Left cardiac atrium (tissue), 4 donors: ENCODE results near the gene RPS6KA2. TPM values are rescaled to one million over a fixed set of nuclear protein-coding genes. Genes with fewer than 3 reads are reported as not detected.
A peak's percentile ranks its signal among the peaks of the same experiment; 100 is the strongest.
"Not testable (repeated sequence)": the region's sequence is repeated elsewhere in the genome, so short reads cannot be mapped to it uniquely, and the experiment has no call there.

Experiments used
- ATAC-seq, 2 donors: fragments of 200-7000 bp; cut with Tn5 transposase; one replicate each; pipeline ENCODE4 v1.9.1; 2020; ENCODE audit warnings: mild to moderate bottlenecking in 2 of 2, moderate library complexity in 2 of 2
- DNase-seq: peaks from one replicate; pipeline ENCODE4 v3.0.0-alpha.2; 2020
- intact Hi-C, 2 donors: fragments of 100-400 bp; cut with DNase I; formaldehyde crosslinking; loops; one replicate each; pipeline versions ENCODE4 v1.14.1 to v1.15.1; 2022 to 2023
- total RNA-seq, 2 donors: library from RNA; stranded (reverse); fragmentation: NEBNext Ultra II Directional; extraction: Animal tissue kit (Norgen Biotek cat#: 25700); gene quantifications; one replicate each; pipeline ENCODE4 v1.2.1, GENCODE V29; 2021
- donor health status: DM: no; HTN: yes; CAD: no.
- donor health status: DM: no; HTN: yes; CAD: no; lungs with severe emphysema.
- donor health status: DM: yes; HTN: yes; CAD: no.
- donor health status: Dilated cardiomyopathy.

The RPS6KA2 gene
- total RNA-seq, 2 donors from 2014 or later, result 59.6 to 95.7 TPM

DNA sequence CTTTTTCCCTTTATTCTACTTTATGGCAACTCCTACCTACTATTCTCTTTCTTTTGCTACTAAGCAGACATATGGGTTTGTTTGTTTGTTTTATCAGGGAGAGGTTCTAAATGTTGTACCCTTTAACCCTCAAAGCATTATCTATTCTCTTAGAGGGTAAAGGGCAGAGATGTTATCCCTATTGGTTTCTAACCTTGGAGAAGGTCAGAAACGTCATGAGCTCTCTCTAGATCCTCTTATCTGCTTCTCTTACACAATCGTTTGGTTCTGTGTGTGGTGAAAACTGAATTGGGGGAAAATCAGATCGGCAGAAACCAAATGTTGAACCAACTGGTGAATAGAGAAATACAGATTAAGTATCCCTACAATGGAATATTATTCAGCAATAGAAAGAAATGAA is 237.9 kb downstream of the RPS6KA2 start:
- intact Hi-C loops, result no loop called here
- DNase-seq (no peak), ATAC-seq (no peak)

- intact Hi-C loops, result no loop called here
- ATAC-seq, result no peak
- no peak for DNase-seq
Measured at GRCh38 chr6:166388290-166389004, 238.6 kb downstream of the RPS6KA2 start.

GRCh38 chr6:166387642-166388289 is 239.3 kb downstream of the RPS6KA2 start:
- intact Hi-C loops, result no loop called here
- ATAC-seq (no peak), DNase-seq (no peak)

GRCh38 chr6:166387098-166387497 is 240.0 kb downstream of the RPS6KA2 start:
- DNase-seq, intact Hi-C loops, ATAC-seq: not testable (repeated sequence)

DNA sequence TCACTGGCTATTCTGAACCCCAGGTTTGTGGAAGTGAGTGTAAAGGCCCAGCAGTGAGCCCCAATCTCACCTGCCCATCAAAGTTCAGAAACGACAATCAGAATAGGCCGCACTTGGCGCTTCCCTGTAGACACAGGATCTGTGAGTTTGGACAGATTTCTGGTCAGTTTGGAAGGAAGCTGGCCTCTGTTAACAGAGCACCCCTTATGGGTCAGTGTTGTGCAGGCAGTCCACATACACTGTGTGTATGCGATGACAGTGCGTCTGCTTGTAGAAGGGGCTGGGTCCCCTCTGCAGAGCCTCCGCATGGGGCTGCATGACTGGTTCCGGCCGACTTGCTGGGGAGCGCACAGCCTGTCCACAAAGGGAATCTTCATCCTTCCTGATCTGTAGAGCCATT is 240.9 kb downstream of the RPS6KA2 start:
- no peak for DNase-seq
- ATAC-seq, result no peak
- intact Hi-C loops, result no loop called here

GRCh38 chr6:166383802-166384363 is 243.2 kb downstream of the RPS6KA2 start:
- peak; percentile 46 for DNase-seq
- intact Hi-C loops, ATAC-seq: not testable (repeated sequence)

DNA sequence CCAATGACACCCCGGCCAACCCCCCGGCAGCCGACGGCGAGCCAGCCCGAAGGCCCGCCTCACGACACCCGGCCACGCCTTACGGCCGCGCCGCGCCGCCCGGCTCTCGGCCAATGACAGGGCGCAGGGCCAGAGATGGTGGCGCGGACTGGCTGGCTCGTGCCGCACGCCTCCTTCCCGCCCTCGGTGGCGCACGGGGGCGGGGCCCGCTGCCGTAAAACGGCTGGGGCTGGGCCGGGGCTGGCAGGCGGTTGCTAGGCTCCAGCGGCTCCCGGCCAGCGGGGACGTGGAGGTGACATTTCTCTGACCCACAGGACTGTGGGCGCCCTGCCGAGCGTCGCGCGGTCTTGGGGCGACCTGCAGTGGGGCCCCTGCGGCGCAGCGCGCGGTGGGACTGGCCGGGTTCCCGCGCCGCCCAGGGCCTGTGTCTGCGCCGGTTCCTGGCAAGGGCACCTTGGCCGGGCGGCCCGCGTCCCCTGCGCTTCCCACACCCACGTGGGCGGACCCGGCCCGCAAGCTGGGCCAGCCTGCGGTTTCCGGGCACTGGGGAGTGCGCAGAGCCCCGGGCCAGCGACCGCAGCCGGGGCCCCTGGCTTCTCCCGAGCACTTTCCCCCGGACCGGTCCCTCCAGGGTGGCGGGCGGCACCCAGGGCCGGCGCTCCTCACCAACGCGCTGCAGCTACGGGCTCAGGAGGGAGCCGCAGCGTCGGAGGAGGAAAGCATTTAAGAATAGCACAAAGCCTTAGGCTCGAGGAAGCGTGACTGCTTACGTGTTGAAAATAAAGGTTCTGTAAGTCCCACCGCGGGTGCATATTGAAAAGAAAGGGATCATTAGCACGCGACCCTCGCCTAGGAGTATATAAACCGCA is 243.9 kb downstream of the RPS6KA2 start, which contains the start of gene MPC1:
MPC1 (minus strand) TSS at position 8 of the 869 bp plus-strand sequence. CDS start 64 bp downstream, outside the sequence.
- intact Hi-C loops, result no loop called here
- peak; percentile 96 for DNase-seq
- peak; percentile 97 to 99 for ATAC-seq

GRCh38 chr6:166382500-166382932 is 244.5 kb downstream of the RPS6KA2 start:
- ATAC-seq (peak; percentile 12 to 25), DNase-seq (no peak)
- intact Hi-C loops, result no loop called here

DNA sequence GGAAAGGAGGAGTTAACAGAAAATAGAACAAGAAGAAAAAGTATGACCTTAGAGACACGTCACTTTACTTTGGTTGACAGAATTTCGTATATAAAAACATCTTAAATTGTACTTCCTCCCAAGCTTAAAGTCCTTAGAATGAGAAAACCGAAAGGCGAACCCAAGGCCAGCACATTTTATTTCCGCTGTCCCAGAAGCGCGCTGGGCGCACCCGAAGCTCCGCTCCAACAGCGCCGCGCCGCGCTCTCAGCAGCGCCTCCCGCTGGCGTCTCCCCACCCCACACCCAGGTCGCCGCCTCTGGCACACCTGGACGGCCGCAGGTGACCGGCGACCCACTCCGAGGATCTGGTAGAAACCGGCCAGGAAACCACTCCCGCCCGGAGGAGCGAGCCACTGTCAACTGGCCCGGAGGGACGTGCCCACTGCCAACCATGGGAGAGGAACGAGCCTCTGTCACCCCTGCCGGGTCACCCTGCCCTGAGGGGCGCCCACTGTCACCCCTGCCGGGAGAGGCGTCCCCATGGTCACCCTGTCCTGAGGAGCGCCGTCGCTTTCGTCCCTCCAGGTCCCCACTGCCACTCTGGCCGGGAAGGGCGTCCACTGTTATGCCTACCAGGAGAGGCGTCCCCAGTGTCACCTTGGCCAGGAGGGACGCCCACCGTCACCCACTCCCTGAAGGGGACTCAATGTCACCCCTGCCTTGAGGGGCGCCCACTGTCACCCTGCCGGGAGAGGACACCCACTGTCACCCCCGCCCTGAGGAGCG is 245.1 kb downstream of the RPS6KA2 start:
- intact Hi-C loops, result no loop called here
- DNase-seq (peak; percentile 71), ATAC-seq (peak; percentile 36 to 62)

DNA sequence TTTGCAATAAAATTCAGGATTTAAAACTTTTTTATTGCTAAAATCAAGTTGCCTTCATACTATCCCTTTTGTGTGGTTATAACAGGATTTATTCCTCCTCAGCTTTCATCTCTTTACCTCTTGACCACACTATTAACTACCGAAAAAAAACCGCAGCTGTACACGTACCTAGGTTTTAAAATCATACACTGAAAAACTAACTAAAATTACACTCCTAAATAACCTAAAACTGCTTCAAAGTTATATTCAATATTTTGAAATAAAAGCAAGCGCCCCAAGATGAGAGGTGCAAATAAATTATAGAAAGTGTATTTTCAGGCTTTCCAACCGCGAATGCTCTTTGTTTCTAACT is 245.7 kb downstream of the RPS6KA2 start:
- DNase-seq (no peak), ATAC-seq (no peak)

DNA sequence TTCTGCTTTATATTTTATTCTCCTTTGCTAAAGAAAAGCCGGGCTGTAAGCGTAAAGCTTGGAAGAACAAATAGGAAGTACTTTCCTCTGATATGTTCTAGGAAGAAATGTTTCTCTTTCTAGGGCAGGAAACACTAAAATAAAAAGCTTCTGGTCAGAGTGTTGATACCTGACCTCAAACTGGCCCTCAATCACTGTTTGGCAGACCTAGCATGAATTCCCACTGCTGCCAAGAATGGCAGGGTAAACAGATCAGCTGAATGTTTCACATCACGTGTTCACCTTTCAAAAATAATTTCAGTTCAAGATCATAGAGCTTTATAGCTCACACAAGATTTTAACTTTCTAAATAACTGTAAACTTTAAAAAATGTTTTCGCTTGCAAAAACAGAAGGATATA is 247.3 kb downstream of the RPS6KA2 start:
- ATAC-seq (no peak), DNase-seq (no peak)
- intact Hi-C loops, result loop anchor here in 1 of 2 donors (5.0 kb wide), 1 partner anchor 37 kb away; the partner anchor contains the start of gene SFT2D1

More for the DNA sequence above, 245.7 kb downstream of the RPS6KA2 start:
- intact Hi-C loops, result no loop called here

GRCh38 chr6:166379103-166379586 is 247.9 kb downstream of the RPS6KA2 start:
- ATAC-seq (no peak), DNase-seq (no peak)
- intact Hi-C loops, result loop anchor here in 1 of 2 donors (5.0 kb wide), 1 partner anchor 37 kb away; the partner anchor contains the start of gene SFT2D1

DNA sequence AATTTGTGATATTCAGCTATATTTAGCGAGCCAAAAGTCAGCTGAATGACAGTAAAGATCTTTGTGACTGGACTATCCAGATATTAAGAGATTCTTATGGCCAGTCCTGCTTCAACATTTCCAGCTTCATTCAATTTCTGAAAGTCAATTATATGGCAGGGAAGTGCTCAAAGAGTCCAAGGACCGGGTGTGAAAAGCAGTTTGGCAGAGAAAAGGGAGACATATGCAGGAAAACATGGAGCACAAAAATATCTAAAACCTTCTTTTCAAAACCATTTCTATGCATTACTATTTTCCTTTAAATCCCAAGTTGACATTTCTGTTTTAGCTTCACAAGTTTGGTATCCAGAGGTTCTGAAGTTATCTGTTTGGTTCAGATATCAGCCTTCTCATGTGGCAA is 249.3 kb downstream of the RPS6KA2 start:
- intact Hi-C loops, result loop anchor here in 1 of 2 donors (5.0 kb wide), 1 partner anchor 35 kb away; the partner anchor contains the start of gene SFT2D1
- DNase-seq, result no peak
- ATAC-seq, result no peak

DNA sequence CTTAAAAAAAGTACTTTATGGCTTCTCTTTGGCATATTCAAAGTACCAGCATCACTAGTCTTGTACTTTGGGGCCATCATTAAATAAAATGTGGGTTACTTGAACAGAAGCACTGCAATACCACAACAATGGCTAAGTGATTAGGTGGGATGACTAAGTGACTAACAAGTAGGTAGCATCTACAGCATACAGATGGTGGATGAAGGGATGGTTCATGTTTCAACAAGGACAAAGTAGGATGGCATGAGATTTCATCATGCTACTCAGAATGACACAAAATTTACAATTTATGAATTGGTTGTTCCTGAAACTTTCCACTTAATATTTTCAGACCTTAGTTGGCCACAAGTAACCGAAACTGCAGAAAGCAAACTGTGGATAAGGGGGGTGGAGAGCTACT is 252.0 kb downstream of the RPS6KA2 start:
- no peak for DNase-seq

DNA sequence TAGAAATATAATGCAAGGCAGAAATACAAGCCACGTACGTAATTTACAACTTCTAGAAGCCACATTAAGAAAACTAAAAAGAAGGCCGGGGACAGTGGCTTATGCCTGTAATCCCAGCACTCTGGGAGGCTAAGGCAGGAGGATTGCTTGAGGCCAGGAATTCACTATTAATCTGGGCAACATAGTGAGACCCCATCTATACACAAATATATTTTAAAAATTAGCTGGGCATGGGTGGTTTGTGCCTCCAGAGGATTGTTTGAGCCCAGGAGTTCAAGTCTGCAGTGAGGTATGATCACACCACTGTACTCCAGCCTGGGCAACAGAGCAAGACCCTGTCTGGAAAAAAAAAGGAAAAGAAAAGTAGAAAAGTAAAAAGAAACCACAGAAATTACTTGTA is 256.6 kb downstream of the RPS6KA2 start:
- intact Hi-C loops, result no loop called here
- no peak for ATAC-seq
- no peak for DNase-seq

More for the DNA sequence above, 252.0 kb downstream of the RPS6KA2 start:
- intact Hi-C loops, result loop anchor here in 1 of 2 donors (5.0 kb wide), 1 partner anchor 33 kb away; the partner anchor contains the start of gene SFT2D1
- ATAC-seq, result no peak

GRCh38 chr6:166369782-166370181 is 257.3 kb downstream of the RPS6KA2 start:
- ATAC-seq (no peak), DNase-seq (no peak)
- intact Hi-C loops, result no loop called here

GRCh38 chr6:166366921-166367320 is 260.1 kb downstream of the RPS6KA2 start:
- DNase-seq (no peak), ATAC-seq (no peak)
- intact Hi-C loops, result no loop called here

DNA sequence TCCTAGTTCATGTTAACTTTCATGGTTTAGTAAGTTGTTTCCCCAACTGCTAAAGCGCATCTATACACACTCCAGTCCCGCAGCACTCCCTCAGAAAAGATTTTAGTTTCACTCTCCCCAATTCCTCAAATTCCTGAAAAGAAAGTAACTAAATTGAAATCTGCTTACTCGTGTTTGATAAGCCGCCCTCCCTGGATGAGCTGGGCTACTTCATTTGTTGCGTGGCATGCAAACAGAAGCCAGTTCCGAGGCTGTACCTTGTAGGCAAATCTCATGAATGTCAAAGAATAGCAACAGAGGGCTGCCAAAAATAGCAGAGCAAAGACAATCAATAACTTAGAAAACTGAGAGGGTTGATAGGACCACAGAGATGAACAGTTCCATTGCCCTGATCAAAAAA is 261.2 kb downstream of the RPS6KA2 start:
- intact Hi-C loops, result no loop called here
- ATAC-seq (no peak), DNase-seq (no peak)
